NK-92 (cell line): ENCODE measurements around the gene TRAPPC10.
"Not testable (repeated sequence)": the region's sequence is repeated elsewhere in the genome, so short reads cannot be mapped to it uniquely, and the experiment has no call there.

ENCODE experiments used
- DNase-seq: peaks from one replicate; lab custom pipeline; 2025; ENCODE audit not compliant: unreplicated experiment; lab: John Stamatoyannopoulos, UW

TRAPPC10 gene

GRCh38 chr21:44087426-44088400 lies 75.6 kb downstream of the TRAPPC10 start:
- no peak for DNase-seq

- no peak for DNase-seq
These were observed 76.3 kb downstream of the TRAPPC10 start for GRCh38 chr21:44088401-44088780.

GRCh38 chr21:44089001-44089911 lies 77.1 kb downstream of the TRAPPC10 start:
- DNase-seq = no peak

GRCh38 chr21:44090325-44090724 lies 78.2 kb downstream of the TRAPPC10 start:
- no peak for DNase-seq

GRCh38 chr21:44092211-44092610 lies 80.1 kb downstream of the TRAPPC10 start:
- no peak for DNase-seq

DNA sequence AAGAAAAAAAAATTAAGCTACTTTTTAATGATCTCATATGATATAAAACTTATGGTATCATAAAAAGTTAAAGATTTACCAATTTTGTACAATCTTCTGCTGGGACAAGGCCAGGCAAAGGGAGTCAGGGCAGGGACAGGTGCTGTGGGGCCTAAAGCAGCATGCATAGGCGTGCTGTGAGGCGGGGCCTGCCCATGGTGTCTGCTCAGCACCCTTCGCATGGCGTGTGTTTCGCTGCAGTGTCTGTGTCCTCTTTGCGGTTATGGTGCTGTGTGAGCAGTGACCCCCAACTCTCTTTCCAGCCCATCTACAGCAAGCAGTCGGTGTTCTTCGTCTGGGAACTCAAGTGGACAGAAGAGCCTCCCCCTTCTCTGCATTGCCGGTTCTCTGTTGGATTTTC lies 81.7 kb downstream of the TRAPPC10 start:
- DNase-seq = no peak

- no peak for DNase-seq
These were observed 82.7 kb downstream of the TRAPPC10 start for GRCh38 chr21:44094832-44095231.

DNA sequence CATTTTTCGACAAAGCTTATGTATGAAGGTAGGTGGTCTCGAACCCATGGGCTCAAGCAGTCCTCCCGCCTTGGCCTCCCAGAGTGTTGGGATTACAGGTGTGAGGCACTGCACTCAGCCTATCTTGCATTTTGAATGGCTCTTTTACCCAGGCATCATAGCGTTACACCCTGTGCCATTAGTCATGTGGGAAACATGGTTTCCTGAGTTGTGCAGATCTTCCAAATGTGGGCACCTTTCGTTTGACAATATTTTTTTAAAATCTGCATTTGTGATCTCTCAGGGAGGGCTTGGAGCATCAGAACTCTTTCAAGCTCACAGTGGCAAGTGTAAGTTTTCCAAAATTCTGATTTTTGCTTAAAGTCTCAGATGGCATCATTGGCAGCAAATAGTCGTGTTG lies 86.4 kb downstream of the TRAPPC10 start:
- not testable (repeated sequence) for DNase-seq

DNA sequence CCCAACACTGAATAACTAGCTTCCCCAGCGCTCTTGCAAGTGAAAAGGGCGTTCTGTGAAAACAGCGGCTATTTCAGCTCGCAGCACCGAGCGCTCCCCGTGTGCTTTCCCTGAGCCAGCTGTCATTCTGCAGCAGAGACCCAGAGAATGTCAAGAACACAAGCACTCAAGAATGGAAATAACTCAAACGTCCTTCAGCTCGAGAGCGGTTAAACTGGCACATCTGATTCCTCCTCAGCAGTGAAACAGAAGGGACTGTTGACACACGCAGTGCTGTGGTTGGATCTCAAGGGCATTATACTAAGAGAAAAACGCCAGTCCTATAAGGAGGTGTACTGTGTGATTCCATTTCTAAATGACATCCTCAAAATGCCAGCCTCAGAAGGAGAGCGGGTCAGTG lies 86.9 kb downstream of the TRAPPC10 start:
- not testable (repeated sequence) for DNase-seq

GRCh38 chr21:44107026-44107501 lies 95.0 kb downstream of the TRAPPC10 start, which contains the start of gene PWP2:
TSS of gene PWP2 (plus strand) at chr21:44107399. CDS start at chr21:44107417, 18 bp downstream.
- DNase-seq = not testable (repeated sequence)

- DNase-seq = not testable (repeated sequence)
These were observed 95.5 kb downstream of the TRAPPC10 start for GRCh38 chr21:44107589-44107988.

DNA sequence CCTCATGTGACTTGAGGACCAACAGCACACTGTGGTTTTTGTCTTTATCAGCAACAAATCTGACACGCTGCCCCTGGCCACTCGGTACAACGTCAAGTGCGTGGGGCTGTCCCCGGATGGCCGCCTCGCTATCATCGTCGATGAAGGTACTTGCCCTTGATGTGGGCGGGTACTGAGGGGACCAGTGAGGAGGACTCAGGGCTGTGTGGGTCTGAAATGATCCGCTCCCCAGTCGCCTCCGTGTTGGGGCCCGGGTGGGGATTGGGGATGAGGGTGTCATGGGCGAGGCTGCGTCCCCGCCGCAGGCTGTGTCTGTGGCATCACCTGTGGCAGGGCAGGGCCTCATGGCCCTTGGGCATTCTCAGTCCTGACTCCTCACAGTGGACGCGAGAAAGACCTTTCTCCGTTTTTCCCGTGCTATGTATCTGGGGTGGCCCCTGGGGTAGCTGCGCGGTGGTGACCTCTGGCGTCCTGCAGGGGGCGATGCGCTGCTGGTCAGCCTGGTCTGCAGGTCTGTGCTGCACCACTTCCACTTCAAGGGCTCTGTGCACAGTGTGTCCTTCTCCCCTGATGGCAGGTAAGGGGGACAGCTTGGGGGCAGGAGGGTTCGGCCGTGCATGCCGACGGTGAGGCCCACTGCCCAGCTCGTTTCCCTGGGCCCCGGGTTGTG lies 101.7 kb downstream of the TRAPPC10 start:
- not testable (repeated sequence) for DNase-seq

DNA sequence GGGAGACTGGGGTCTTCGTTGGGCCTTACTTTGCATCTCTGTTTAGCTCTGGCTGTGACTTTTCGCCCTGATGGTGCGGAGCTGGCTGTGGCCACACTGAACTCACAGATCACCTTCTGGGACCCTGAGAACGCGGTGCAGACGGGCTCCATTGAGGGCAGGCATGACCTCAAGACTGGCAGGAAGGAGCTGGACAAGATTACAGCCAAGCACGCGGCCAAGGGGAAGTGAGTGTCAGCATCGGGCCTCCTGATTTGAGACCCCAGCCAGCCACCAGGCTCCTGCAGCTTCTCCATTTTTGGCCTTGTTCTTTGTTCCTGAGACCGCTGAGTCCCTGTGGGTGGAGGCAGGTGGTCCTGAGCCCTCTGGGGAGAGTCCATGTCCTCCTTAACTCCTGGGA lies 110.0 kb downstream of the TRAPPC10 start:
- not testable (repeated sequence) for DNase-seq

GRCh38 chr21:44127827-44128226 lies 115.7 kb downstream of the TRAPPC10 start:
- not testable (repeated sequence) for DNase-seq

DNA sequence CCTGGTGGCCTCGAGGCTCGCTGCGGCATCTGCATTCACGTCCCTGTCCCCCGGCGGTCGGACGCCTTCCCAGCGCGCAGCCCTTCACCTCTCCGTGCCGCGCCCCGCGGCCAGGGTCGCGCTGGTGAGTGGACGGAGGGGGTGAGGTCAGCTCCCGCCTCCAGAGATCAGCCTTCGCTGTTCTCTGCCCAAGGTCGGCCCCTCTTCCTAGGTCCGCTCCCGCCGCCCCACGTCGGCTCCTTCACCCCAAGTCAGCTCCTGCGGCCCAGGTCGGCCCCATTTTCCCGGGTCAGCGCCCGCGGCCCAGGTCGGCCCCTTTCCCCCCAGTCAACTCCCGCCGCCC lies 121.6 kb downstream of the TRAPPC10 start:
- not testable (repeated sequence) for DNase-seq

GRCh38 chr21:44134732-44135131 lies 122.6 kb downstream of the TRAPPC10 start:
- not testable (repeated sequence) for DNase-seq

- not testable (repeated sequence) for DNase-seq
These were observed 125.9 kb downstream of the TRAPPC10 start for GRCh38 chr21:44138039-44138438.

DNA sequence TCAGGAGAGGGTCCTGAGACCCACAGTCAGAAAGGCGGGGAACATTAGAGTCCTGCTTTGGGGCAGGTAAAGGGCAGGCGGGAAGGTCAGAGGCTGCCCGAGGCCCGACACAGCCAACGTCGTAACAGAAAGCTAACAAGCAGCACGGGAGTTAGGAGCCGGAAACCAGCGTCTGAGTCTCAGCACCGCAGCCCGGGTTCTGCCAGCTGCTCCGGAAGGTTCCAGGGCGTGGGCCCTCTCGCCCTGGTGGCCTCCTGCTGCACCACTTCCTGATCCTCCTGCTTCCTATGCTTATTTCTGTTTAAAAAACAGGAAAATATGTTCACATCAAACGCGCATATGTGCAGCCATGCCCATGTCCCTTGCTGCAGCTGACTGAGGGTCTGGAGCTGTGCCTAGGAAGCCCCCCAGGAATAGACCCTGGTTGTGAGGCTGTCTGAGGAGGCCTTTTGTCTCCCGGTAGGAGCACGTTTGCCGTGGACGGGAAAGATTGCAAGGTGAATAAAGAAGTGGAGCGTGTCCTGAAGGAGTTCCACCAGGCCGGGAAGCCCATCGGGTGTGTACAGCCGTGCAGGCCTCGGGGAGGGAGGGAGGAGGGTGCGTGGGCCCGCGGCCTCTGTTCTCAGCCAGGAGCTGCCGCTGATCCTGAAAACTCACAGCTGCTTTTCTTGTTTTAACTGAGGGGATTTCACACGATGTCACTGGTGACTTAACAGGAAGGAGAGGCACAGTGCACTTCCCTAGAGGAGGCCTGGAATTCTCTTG lies 127.9 kb downstream of the TRAPPC10 start:
- not testable (repeated sequence) for DNase-seq

GRCh38 chr21:44140552-44140932 lies 128.4 kb downstream of the TRAPPC10 start:
- DNase-seq = not testable (repeated sequence)

DNA sequence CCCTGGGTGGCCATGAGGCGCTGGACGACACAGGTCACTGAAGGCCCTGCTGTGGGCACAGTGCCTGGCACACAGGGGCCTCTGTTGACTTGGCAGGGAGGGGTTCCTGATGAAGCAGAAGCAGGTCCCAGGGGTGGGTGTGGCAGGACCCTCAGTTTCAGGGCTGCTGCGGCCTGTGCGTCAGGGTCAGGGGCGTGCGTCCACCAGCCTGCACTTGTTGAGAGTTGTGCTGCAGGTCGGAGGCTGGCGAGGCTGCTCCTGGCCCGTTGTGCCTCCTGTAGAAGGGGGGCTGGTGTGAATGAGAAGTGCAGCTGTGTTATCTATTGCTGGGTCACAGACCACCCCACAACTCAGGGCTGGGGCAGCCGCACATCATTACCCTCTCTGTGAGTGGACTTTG lies 130.4 kb downstream of the TRAPPC10 start:
- not testable (repeated sequence) for DNase-seq
